Measurements from ENCODE around the gene SELENOM.

GRCh38 chr22:31124811-31125465 is 17.6 kb upstream of the SELENOM start:
- TF ChIP-seq CTCF (IDR thresholded peaks at IDR 0.05; ENCODE audit: insufficient read depth, low read depth, low read length), result no peak
- TF ChIP-seq EZH2 (IDR thresholded peaks at IDR 0.05; ENCODE audit: insufficient read depth, low read length), result no peak
